NCI-H2029 (cell line): Measurements from ENCODE around the gene TULP3.

Source experiments
- DNase-seq: peaks from one replicate; lab custom pipeline; 2025; lab: John Stamatoyannopoulos, UW

TULP3 gene

GRCh38 chr12:2925322-2925995 lies 34.8 kb downstream of the TULP3 start:
- no peak for DNase-seq

GRCh38 chr12:2930865-2931264 lies 40.2 kb downstream of the TULP3 start:
- no peak for DNase-seq

- no peak for DNase-seq
Observed at GRCh38 chr12:2933586-2933985, 42.9 kb downstream of the TULP3 start.

GRCh38 chr12:2934371-2934770 lies 43.7 kb downstream of the TULP3 start:
- DNase-seq: no peak

- DNase-seq: no peak
Observed at GRCh38 chr12:2936301-2936700, 45.6 kb downstream of the TULP3 start.

- no peak for DNase-seq
Observed at GRCh38 chr12:2937500-2937899, 46.8 kb downstream of the TULP3 start.

- DNase-seq: no peak
Observed at GRCh38 chr12:2939191-2939590, 48.5 kb downstream of the TULP3 start.

- no peak for DNase-seq
Observed at GRCh38 chr12:2940564-2940963, 49.9 kb downstream of the TULP3 start.

- no peak for DNase-seq
Observed at GRCh38 chr12:2941524-2941923, 50.8 kb downstream of the TULP3 start.

- peak; percentile 59 for DNase-seq
Observed at GRCh38 chr12:2944401-2945047, 53.8 kb downstream of the TULP3 start.

GRCh38 chr12:2949411-2949810 lies 58.7 kb downstream of the TULP3 start:
- DNase-seq: no peak

GRCh38 chr12:2955888-2956287 lies 65.2 kb downstream of the TULP3 start:
- no peak for DNase-seq

- DNase-seq: no peak
Observed at GRCh38 chr12:2957816-2958431, 67.2 kb downstream of the TULP3 start.

GRCh38 chr12:2958432-2959191 lies 67.9 kb downstream of the TULP3 start:
- DNase-seq: peak; percentile 21

- peak; percentile 50 for DNase-seq
Observed at GRCh38 chr12:2959192-2959504, 68.5 kb downstream of the TULP3 start, which contains the start of gene TEAD4. Gene TEAD4, plus strand, starts transcription at chr12:2959397.

GRCh38 chr12:2959505-2960389 lies 69.1 kb downstream of the TULP3 start:
- peak; percentile 50 for DNase-seq

- peak; percentile 54 for DNase-seq
Observed at GRCh38 chr12:2960390-2960956, 69.8 kb downstream of the TULP3 start.

- no peak for DNase-seq
Observed at GRCh38 chr12:2960996-2961616, 70.4 kb downstream of the TULP3 start.

- DNase-seq: no peak
Observed at GRCh38 chr12:2961705-2962104, 71.0 kb downstream of the TULP3 start.

GRCh38 chr12:2963154-2963759 lies 72.6 kb downstream of the TULP3 start:
- no peak for DNase-seq
